ENCODE measurements around the gene TNFRSF1A.

DNA sequence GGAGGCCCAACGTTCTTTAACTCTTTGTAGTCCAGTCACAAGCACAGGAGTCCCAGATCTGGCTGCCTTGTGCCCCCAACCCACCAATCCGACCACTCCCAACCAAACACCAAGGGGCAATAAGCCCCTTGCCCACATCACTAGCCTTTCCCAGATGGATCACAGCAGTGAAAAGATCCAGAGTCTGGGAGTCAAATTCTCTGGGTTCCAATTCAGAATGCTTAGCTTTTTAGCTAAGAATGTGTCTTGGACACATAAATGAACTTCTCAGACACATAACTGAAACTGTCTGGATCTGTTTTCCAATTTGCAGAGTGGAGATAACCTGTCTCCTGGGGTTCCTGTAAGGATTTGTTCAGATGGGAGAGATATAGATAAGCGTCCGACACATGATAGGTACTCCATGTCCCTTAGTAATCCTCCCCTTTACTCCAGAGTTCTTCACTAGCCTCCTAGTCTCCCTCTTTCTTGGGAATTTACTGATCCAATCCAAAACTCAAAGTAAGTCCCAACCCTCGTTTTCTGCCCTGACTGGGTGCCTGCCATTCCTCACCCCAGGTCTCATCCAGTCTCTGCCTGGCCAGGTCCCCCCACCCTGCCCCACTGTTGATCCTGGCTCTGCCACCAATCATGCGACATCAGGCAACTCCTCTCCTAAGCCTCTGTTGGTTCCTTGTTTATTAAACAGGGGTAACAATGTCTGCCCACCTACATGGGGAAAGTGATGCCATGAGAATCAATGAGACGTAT is 439 bp upstream of the TNFRSF1A start:
- TF ChIP-seq POLR2A (IDR thresholded peaks at IDR 0.05): no peak
- TF ChIP-seq, protein P1, sequence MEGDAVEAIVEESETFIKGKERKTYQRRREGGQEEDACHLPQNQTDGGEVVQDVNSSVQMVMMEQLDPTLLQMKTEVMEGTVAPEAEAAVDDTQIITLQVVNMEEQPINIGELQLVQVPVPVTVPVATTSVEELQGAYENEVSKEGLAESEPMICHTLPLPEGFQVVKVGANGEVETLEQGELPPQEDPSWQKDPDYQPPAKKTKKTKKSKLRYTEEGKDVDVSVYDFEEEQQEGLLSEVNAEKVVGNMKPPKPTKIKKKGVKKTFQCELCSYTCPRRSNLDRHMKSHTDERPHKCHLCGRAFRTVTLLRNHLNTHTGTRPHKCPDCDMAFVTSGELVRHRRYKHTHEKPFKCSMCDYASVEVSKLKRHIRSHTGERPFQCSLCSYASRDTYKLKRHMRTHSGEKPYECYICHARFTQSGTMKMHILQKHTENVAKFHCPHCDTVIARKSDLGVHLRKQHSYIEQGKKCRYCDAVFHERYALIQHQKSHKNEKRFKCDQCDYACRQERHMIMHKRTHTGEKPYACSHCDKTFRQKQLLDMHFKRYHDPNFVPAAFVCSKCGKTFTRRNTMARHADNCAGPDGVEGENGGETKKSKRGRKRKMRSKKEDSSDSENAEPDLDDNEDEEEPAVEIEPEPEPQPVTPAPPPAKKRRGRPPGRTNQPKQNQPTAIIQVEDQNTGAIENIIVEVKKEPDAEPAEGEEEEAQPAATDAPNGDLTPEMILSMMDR (IDR thresholded peaks at IDR 0.05): no peak

All from adrenal gland (tissue), 5 donors.